NCI-H2081 treated with DMSO at 0.1 percent for 48 hours (cell line): Measurements from ENCODE around the gene RASSF3.
"Not testable (repeated sequence)": the region's sequence is repeated elsewhere in the genome, so short reads cannot be mapped to it uniquely, and the experiment has no call there.

Experiments
- DNase-seq: peaks from one replicate; lab custom pipeline; 2025; lab: John Stamatoyannopoulos, UW

RASSF3 gene, protein sequence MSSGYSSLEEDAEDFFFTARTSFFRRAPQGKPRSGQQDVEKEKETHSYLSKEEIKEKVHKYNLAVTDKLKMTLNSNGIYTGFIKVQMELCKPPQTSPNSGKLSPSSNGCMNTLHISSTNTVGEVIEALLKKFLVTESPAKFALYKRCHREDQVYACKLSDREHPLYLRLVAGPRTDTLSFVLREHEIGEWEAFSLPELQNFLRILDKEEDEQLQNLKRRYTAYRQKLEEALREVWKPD

DNA sequence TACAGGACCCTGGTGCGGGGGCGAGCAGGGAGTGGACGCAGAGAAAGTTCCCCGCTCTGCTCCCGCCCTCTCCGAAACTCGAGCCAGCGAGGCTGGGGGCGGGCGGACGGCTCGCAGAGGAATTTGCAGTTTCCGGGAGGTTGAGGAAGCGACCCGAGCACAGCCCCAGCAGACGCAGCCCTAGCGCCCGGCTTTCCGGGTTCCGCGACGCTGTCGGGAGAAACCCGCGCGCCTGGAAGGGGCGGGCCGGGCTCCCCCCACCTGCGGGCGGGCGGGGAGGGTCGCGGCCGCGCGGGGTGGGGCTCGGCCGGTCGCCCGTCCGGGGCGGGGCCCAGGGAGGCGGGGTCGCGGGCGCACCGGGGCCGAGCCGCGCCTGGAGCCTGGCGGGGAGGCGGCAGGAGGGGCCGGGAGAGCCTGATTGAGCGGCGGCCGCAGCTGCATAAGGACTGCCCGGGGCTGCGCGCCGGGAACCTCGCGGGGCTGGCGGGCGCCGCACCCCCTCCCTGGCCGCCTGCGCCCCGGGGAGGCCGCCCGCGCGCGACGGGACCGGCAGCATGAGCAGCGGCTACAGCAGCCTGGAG lies at the start of gene RASSF3:
TSS of gene RASSF3 (plus strand) at position 417 of the 581 bp plus-strand sequence. CDS start at position 555, 138 bp downstream.
- no peak for DNase-seq

DNA sequence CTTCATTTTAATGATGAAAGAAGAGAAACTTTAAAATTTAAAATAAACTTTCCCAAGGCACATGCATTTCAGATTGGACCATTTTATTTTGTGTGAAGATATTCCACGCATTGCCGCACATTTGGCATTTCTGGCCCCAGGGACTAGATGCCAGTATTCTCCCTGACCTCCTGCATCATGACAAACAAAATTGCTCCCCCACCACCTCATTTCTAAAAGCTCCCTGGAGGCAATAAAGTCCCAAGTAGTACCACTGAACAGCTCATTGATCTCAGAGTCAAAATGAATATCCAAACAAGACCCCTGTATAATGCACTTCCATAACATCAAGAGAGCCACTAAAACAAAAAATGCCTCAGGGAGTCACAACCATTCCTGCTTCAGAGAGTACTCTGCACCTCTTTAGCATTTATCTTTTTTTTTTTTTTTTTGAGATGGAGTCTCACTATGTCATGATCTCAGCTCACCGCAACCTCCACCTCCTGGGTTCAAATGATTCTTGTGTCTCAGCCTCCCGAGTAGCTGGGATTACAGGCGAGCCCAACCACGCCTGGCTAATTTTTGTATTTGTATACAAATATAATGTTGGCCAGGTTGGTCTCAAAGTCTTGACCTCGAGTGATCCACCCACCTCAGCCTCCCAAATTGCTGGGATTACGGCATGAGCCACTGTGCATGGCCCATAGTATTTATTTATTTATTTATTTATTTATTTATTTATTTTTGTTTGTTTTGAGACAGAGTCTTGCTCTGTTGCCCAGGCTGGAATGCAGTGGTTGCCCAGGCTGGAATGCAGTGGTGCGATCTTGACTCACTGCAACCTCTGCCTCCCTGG lies 48.8 kb upstream of the RASSF3 start:
- DNase-seq: no peak

DNA sequence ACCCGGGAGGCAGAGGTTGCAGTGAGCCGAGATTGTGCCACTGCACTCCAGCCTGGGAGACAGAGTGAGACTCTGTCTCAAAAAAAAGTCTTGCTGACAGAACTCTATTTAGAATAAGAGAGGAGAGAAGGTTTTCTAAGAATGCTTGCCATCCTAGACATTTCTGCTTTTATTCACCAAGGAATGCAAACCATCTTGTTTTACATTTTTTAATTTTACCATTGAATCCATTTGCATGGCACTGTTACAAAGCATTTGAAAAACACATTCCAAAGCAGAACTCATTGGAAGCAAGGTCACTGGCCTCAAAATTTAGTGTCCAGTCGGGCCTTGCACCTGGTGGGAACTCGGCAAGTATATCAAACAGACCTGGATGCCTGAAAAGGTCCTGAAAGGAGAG lies 44.2 kb upstream of the RASSF3 start:
- DNase-seq: no peak

DNA sequence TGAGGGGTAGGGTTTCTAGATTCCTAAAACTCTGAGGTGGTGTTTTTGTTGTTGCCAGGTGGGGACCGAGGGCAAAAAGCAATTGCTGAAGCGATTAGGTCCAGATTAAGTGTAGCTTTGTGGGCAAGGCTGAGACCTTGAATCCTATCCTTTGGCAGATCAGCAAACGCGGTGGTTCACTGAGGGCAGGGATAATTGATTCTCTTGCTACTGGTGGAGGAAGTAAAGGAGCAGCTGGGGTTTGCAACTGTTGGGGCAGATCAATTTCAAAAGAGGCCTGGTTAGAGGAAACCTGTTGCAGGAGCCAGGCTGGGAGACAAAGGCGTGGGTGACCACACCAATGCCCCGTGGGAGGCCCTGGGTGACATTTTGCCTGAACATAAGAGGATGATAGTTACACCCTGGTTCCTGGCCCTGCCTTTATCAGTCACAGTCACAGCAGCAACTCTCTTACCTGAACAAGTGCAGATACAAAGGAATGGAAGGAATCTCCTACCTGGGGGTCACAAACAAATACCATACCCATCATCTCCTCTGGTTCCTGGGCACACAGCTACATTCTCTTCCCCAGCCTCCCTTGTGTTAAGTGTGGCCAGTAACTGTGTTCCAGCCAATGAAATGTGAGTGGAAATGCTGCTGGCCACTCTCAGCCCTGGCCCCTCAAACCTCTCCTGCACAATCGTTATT lies 43.3 kb upstream of the RASSF3 start:
- DNase-seq: no peak

DNA sequence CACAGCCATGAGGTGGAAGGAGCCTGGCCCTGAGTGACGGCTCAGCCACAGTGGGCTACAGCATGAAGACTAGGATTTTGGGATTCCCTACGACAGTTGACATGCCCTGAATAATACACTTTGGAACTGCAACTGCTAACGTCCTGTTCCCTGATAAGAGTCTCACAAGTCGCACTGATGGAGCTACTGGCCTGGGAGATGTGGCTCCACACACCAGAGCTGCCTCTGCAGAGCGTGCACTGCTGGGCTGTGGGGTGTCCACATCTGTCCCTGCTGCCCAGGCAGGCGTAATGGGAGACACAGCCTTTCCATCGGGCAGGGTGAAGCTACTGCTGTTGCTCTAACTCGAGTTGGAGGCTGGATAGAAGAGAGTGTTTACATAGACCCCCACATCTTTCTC lies 42.7 kb upstream of the RASSF3 start:
- DNase-seq: no peak

DNA sequence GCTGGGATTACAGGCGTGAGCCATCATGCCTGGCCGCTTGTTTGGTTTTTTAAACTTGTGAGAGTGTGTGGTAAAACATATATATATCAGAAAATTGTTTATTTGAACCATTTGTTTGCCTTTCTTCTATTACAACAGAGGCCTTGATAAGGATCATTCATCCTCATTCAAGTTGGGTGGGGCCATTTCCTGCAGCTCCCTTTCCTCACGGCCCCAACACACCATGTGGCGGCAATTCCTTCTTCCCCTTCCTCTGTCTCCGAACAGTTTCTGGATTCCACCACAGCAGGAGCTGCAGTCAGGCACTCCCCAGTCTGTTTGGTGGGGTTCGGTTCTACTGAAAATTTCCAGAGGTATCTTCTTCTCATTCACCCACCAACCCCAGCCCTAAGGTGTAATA lies 42.0 kb upstream of the RASSF3 start:
- no peak for DNase-seq

DNA sequence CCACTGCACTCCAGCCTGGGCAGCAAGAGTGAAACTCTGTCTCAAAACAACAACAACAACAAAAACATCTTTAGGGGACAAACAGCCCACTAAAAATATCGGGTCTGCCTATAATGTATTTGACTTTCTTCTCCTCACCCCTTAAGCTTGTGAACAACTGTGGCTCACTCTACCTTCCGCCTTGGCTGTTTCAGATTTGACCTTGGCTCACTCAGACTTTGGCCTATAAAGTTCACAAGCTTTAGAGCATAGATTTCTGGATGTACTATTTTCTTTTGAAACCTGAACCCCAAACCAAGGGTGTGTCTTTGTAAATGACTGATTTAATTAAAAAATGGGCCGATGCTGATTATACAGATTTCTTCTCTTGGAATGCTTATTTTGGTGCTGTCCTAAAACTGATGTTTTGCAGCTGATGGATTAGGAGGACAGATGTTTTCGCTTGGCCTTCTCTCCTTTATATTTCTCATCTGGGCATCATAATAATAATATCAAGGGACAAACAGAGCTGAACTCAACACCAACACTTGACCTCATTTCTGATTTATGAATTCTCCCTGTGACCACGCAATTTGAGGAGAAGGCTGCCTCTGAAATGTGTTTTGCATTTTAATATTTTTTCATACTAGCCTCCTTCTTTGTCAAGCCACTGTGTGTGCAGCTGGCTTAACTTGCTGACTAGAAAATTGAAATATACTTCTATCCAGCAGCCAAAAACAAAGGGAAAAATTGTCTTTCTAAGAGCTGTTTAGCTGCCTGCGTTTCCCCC lies 40.2 kb upstream of the RASSF3 start:
- no peak for DNase-seq

DNA sequence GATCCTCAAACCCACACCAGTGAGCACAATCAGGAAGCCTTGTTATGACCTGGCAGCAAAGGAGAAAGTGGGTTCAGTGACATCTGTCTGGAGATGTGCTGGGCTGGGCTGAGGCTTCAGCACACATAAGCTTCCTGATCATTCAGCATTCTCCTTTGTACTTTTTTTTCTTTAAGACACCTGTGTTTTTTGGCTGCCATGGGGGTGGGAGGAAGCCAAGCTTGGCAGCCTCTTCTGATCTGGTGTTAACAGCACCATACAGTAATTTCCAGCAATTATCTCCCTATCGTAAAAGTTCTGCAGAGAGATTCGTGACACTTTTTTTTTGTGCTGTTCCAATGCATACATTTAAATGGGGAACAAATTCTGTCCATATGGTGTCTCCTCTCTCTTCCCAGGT lies 38.9 kb upstream of the RASSF3 start:
- no peak for DNase-seq

DNA sequence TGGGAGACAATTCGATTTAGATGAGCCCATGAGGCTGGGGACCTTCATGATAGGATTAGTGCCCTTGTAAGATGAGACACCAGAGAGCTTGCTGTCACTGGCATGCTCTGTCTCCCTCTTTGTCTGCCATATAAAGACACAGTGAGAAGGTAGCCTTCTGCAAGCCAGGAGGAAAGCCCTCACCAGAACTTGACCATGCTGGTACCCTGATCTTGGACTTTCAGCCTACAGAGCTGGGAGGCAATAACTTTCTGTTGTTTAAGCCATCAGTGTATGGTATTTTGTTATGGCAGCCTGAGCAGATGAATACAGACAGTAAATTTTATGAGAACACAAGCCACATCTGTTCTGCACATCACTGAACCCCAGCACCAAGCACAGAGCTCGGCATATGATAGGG lies 38.1 kb upstream of the RASSF3 start:
- DNase-seq: no peak

DNA sequence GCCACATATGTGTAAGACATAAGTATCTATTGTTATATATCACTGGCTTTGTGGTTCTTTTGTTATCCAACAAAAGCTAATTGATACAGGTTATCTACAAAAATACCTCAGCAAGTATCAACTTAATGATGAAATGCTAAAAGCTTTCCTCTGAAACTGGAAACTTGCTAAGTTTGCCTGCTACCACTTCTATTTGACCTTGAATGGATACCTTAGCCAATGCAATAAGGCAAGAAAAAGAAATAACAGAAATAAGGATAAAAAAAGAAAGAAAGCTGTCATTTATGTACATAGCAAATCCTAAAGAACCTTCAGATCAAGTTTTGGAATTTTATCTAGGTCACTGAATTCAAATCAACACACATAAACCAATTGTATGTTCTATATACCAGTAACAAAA lies 35.5 kb upstream of the RASSF3 start:
- no peak for DNase-seq

DNA sequence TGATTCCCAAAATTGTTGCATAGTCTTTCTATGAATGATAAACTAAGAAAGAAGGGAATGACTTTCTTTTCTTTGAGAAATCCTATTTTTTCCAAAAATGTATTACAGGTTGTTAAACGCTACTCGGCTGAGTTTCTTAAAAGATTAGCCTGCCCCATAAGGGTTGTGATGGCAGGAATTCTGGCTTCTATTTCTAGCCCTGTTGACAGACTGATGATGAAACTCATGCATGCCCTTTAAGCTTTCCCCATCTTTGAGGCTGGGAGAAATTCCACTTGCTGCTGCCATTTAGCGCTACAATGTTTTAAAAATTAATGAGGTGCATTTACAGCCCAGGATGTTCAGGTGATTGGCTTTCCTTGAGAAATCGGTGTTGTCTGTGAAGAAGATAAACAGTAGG lies 33.2 kb upstream of the RASSF3 start:
- no peak for DNase-seq

DNA sequence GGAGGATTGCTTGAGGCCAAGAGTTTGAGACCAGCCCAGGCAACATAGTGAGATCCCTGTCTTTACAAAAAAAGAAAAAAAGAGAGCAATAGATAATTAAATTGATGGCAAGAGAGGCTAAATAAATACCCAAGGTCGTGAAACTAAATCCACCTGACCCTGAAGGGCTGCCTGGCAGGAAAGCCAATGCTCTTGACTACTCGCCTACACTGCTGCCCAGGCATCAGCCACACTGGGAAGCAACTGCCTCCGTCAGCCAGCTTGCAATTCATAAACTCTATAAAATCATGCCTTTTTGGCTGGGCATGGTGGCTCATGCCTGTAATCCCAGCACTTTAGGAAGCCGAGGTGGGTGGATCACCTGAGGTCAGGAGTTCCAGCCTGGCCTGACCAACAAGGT lies 31.7 kb upstream of the RASSF3 start:
- no peak for DNase-seq

DNA sequence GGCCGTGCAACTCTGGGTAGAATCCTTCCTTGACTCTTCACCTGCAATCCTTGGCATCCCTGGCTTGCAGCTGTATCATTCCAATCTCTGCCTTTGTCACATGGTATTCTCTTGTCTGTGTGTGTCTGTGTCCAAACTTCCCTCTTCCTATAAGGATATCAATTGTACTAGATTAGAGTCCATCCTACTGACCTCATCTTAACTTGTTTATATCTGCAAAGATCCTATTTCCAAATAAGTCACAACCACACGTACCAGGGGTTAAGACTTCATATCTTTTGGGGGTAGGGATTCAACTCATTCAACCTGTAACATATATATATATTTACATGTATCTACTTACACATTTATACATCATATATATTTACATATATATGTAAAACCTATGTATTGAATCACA lies 29.6 kb upstream of the RASSF3 start:
- DNase-seq: no peak

DNA sequence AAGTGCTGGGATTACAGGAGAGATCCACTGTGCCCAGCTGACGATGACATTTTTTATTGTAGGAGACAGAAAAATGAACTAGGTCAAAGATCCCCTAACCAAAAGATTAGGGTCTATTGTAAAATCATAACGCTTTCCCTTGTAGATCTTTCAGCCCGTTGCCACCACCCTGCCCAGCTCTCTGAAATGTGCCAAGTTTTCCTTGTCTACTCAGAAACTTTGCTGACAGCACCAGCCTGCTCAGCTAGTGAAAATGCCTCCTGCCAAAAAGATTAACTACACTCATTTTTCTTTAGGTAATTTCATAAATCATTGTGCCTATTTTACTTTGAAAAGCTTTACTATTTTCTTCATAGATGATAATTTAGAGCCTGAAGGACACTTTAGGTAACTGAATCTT lies 28.2 kb upstream of the RASSF3 start:
- no peak for DNase-seq

DNA sequence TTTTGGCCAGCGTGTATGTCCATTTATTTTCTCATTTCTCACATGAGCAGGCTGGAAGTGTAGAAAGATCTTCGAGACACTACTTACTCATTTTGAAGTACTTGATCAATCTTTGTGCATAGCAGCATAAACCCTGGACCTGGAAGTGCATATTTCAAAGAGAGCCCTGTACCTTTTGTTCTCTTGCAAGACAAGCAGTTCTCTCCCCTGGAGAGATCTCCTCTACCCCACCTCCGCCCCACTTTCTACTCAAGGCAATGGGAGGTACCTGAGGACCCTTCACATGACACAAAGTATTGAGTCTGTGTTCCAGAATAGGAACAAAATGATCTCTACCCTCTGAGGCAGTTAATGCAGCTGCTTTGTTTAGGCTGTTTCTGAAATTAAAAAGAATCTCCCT lies 27.4 kb upstream of the RASSF3 start:
- no peak for DNase-seq

DNA sequence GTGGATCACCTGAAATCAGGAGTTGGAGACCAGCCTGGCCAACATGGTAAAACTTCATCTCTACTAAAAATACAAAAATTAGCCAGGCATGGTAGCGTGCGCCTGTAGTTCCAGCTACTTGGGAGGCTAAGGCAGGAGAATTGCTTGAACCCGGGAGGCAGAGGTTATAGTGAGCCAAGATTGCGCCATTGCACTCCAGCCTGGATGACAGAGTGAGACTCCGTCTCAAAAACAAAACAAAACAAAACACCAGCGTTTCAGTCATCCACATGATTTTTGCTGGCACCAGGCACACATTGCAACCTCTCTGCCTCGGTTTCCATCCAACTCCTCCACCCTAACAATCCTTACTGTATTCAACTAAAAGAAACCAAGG lies 26.9 kb upstream of the RASSF3 start:
- DNase-seq: not testable (repeated sequence)

DNA sequence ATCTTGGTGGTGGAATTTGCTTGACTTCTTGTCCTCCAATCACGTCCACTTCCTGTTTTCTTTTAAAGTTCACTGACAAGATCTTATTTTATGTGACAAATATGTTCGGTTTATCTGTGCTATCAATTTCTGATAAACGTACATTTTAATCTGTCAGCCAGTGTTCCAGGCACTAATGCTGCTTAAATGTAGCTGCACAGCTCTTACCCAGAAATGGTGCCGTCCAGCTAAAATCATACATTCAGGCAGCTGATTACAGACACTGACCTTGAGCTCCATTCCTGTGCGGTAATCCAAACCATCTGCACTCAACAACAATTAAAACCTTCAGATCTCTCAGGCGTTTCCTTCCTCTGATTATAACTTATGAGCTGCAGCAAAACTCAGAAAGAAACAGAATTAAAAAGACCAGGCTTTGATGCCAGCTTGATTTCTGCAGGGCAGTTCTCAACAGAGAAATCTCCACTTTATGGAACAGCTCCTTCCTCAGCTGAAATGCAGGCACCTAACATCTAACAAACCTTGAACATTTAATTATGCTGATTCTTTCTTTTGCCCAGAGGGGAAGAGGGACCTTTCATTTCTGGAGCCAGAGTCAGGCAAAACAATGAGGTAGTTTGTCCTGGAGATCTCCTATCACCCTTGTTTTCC lies 26.4 kb upstream of the RASSF3 start:
- DNase-seq: no peak

DNA sequence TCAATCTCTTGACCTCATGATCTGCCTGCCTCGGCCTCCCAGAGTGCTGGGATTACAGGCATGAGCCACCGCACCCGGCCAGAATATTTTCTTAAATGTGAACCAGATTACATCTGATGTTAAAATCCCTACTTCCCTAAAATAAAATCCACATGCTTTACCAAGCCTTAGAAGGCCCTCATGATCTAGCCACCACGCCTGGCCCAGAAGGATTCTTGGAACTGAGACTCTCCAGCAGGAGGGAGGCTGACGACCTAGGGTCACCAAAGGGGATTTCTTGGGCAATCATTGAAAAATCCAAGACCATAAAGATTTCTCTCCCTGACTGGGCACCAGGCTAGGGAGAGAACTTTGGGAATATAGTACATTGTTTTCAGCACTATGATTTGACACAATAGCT lies 25.2 kb upstream of the RASSF3 start:
- DNase-seq: no peak

DNA sequence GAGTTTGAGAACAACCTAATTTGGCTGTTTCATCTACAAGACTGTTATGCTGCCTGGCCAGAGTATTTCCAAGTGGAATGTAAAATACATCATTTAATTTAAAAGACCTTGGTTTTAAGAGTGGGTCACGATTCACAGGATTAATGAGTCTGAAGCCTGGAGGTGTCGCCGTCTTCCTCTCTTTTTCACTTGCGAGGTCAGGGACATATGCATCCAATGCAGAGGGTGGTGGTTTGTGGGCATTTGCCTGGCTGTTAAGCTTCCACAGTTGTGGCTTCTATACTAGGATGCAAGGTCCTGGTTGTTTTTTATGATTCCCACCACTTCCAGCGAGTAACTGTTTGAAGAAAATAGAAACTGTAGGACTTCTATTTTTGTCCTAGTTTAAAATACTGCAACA lies 22.8 kb upstream of the RASSF3 start:
- DNase-seq: no peak

DNA sequence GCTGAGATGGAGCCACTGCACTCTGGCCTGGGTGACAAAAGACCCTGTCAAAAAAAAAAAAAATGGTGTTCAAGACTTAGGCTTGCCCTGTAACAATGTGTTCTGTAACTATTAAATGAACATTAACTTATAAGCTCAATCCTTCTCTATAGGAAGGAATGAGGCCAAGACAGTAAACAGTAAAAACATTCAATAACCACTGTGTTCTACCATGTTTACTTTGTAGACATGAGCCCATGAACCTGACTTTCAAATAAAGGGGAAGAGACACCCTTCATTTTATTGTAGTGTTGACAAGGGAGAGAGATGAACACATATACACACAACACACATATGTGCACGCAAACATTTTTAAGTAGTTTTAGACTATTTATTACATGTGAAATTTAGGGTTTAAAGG lies 20.1 kb upstream of the RASSF3 start:
- no peak for DNase-seq
